Measurements from ENCODE around the gene FUZ. TPM values are rescaled to one million over a fixed set of nuclear protein-coding genes. Genes with fewer than 3 reads are reported as not detected.

Gene FUZ
- total RNA-seq, 1 donor: 29.7 TPM

- H3K4me2 ChIP-seq (ENCODE audit: insufficient read depth, low read length): peak overlapping the region; percentile 17
- H3K27ac ChIP-seq (ENCODE audit: low read depth, low read length): peak overlapping the region; percentile 2
- H3K4me3 ChIP-seq (ENCODE audit: insufficient read depth, low read length): no peak overlapping the region
- no peak for TF ChIP-seq CTCF (IDR thresholded peaks at IDR 0.05; ENCODE audit: extremely low read depth, low read depth, low read length)
- peaks cover 24% of the 10 kb centered on the region for H3K79me2 ChIP-seq (ENCODE audit: insufficient read depth, low read length)
- H3K27me3 ChIP-seq (ENCODE audit: insufficient read depth, low read length): no peaks in the 10 kb centered on the region
- no peaks in the 10 kb centered on the region for H3K9me3 ChIP-seq (ENCODE audit: low read depth, low read length)
- H3K4me1 ChIP-seq (ENCODE audit: insufficient read depth, low read length): peaks cover 30% of the 10 kb centered on the region
- no peak overlapping the region for H2AFZ ChIP-seq (ENCODE audit: low read length)
- H4K20me1 ChIP-seq (ENCODE audit: insufficient read depth, low read length): peaks cover 23% of the 10 kb centered on the region
- peak; percentile 96 for DNase-seq (ENCODE audit: insufficient read length, low spot score, missing footprints)
- no peaks in the 10 kb centered on the region for H3K36me3 ChIP-seq (ENCODE audit: insufficient read depth, low read length)
Measured at GRCh38 chr19:49847731-49848696, 34.9 kb upstream of the FUZ start.

- Histone ChIP-seq H3K36me3 (ENCODE audit: insufficient read depth, low read length) (no peaks in the 10 kb centered on the region), H3K27me3 (ENCODE audit: insufficient read depth, low read length) (no peaks in the 10 kb centered on the region), H3K27ac (ENCODE audit: low read depth, low read length) (no peak overlapping the region), H3K4me2 (ENCODE audit: insufficient read depth, low read length) (no peak overlapping the region), H3K79me2 (ENCODE audit: insufficient read depth, low read length) (peaks cover 9% of the 10 kb centered on the region), H4K20me1 (ENCODE audit: insufficient read depth, low read length) (peaks cover 11% of the 10 kb centered on the region), H3K4me3 (ENCODE audit: insufficient read depth, low read length) (no peak overlapping the region), H2AFZ (ENCODE audit: low read length) (no peak overlapping the region), H3K4me1 (ENCODE audit: insufficient read depth, low read length) (peaks cover 18% of the 10 kb centered on the region), H3K9me3 (ENCODE audit: low read depth, low read length) (no peaks in the 10 kb centered on the region)
- no peak for DNase-seq (ENCODE audit: insufficient read length, low spot score, missing footprints)
- TF ChIP-seq CTCF (IDR thresholded peaks at IDR 0.05; ENCODE audit: extremely low read depth, low read depth, low read length): no peak
Measured at GRCh38 chr19:49846408-49846807, 33.3 kb upstream of the FUZ start.

- no peaks in the 10 kb centered on the region for H3K9me3 ChIP-seq (ENCODE audit: low read depth, low read length)
- no peak overlapping the region for H3K4me2 ChIP-seq (ENCODE audit: insufficient read depth, low read length)
- TF ChIP-seq CTCF (IDR thresholded peaks at IDR 0.05; ENCODE audit: extremely low read depth, low read depth, low read length): no peak
- H2AFZ ChIP-seq (ENCODE audit: low read length): no peak overlapping the region
- DNase-seq (ENCODE audit: insufficient read length, low spot score, missing footprints): peak; percentile 90
- peaks cover 11% of the 10 kb centered on the region for H4K20me1 ChIP-seq (ENCODE audit: insufficient read depth, low read length)
- no peak overlapping the region for H3K4me3 ChIP-seq (ENCODE audit: insufficient read depth, low read length)
- H3K27ac ChIP-seq (ENCODE audit: low read depth, low read length): no peak overlapping the region
- H3K79me2 ChIP-seq (ENCODE audit: insufficient read depth, low read length): peaks cover 9% of the 10 kb centered on the region
- H3K27me3 ChIP-seq (ENCODE audit: insufficient read depth, low read length): no peaks in the 10 kb centered on the region
- H3K36me3 ChIP-seq (ENCODE audit: insufficient read depth, low read length): peaks cover 8% of the 10 kb centered on the region
- H3K4me1 ChIP-seq (ENCODE audit: insufficient read depth, low read length): peaks cover 18% of the 10 kb centered on the region
Measured at GRCh38 chr19:49845414-49845813, 32.3 kb upstream of the FUZ start.
